Left lobe of liver (tissue), 2 donors: ENCODE data around the gene GTF2A1. TPM values are rescaled to one million over a fixed set of nuclear protein-coding genes. Genes with fewer than 3 reads are reported as not detected.
"Not testable (repeated sequence)": the region's sequence is repeated elsewhere in the genome, so short reads cannot be mapped to it uniquely, and the experiment has no call there.

ENCODE experiments used
- ATAC-seq: fragments of 200-7000 bp; cut with Tn5 transposase; one replicate; pipeline ENCODE4 v1.9.1; 2020; ENCODE audit warnings: mild to moderate bottlenecking, moderate library complexity
- DNase-seq: peaks from one replicate; pipeline ENCODE4 v3.0.0-alpha.2; 2020; ENCODE audit warnings: low spot score
- total RNA-seq: library from RNA; stranded (reverse); gene quantifications from one replicate; pipeline ENCODE4 v1.2.1, GENCODE V29; 2021
- donor health status: DM: no; HTN: no; CAD: no; lungs with moderate emphysema.
- donor health status: DM: no; HTN: yes; CAD: no.

Gene GTF2A1
- total RNA-seq, 1 donor from 2014 or later: 11.1 TPM

DNA sequence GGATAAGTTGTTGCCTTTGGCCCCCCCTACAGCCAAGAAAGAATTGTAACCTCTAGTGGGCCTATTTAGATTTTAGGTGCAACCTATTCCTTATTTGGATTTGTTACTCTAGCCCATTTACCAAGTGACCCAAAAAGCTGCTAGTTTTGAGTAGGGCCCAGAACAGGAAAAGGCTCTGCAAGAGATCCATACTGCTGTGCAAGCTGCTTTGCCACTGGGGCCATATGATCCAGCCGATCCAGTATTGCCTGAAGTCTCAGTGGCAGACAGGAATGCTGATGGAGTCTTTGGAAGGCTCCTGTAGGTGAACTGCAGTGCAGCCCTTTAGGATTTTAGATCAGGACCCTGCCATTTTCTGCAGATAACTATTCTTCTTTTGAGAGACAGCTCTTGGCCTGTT is 12.9 kb upstream of the GTF2A1 start:
- ATAC-seq: no peak

DNA sequence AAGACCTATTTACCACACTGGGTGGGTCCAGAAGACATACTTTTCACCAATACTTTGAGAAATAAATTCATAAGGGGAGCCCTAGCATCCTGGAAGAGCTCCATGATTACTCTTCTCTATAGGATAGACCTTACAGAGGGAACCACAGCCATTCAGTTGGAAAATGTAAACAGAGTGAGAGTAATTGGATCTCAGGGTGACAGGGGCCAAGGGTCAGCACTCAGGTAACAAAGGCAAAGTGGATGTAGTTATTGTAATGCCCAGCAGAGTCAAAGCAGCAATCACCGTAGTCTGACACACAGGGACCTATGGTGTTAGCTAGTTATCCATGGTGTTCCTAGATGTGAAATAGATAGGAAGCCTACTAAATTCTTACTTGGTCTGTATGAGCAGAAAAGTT is 10.8 kb upstream of the GTF2A1 start:
- no peak for ATAC-seq

More for the DNA sequence above, 12.9 kb upstream of the GTF2A1 start:
- no peak for DNase-seq

DNA sequence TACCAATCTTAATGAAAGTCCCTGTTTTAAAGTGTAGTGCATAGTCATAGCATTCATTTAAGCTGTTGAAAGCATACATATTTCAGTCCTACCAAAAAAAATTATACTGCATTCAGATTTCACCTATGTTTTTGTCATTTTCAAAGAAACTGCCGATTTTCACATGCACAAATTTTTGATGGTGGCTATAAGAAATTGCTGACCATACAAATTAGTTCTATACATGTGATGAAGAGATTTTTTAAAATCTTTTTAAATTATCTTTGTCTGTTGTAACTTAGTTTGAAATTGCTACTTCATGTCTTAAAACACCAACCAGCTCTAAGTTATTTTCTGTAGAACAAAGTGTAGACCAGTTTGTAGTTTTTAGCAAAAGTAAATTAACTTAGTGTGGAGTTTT is 3.5 kb upstream of the GTF2A1 start:
- ATAC-seq (no peak), DNase-seq (no peak)

More for the DNA sequence above, 10.8 kb upstream of the GTF2A1 start:
- no peak for DNase-seq

GRCh38 chr14:81223788-81224187 is 3.0 kb upstream of the GTF2A1 start:
- ATAC-seq, DNase-seq: not testable (repeated sequence)

- ATAC-seq (no peak), DNase-seq (no peak)
These were observed 1.9 kb upstream of the GTF2A1 start for GRCh38 chr14:81222691-81223090.

GRCh38 chr14:81222126-81222525 is 1.4 kb upstream of the GTF2A1 start:
- DNase-seq (no peak), ATAC-seq (no peak)

DNA sequence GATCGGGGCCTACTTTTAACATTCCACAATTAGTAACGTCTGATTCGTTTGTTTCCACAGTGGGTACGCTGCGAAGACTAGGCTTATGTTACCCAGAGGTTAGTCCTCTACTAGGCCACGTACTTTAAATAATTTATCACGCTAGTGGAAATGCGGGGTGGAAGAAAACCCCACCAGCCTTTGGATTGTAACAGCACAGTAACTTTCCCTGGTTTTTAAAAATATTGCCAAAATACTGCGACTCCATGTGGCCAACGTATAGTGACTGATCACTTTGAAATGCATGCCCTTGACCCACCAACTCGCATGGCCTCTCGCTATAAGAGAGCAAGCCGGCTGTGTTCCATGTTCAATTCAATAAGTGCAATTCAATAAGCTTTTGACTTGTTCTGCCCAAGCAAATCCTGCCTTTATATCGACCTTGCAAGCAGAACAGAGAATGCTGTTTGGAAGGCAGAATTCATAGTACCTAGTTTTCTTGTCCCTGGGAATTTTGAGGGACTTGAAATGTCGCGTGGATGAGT is 882 bp upstream of the GTF2A1 start:
- ATAC-seq (no peak), DNase-seq (no peak)

DNA sequence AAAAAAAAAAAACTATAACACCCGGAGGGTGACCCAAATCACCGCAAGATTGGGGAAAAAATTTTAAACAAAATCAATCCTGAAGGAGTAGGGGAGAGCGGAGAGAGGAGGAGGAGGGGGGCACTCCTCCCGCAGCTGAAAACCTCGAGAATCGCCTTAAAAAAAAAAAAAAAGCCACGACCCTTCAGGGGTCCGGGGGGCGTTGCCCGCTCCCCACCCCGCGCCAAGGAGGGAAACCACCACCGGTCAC is 254 bp downstream of the GTF2A1 start:
- DNase-seq (no peak), ATAC-seq (no peak)

- peak; percentile 56 for DNase-seq
- ATAC-seq: peak; percentile 0
These were observed 790 bp downstream of the GTF2A1 start for GRCh38 chr14:81219759-81220579.

- DNase-seq (peak; percentile 94), ATAC-seq (peak; percentile 71)
These were observed 1.5 kb downstream of the GTF2A1 start for GRCh38 chr14:81219210-81219758.

GRCh38 chr14:81211844-81212243 is 8.9 kb downstream of the GTF2A1 start:
- peak; percentile 91 for ATAC-seq
- DNase-seq: peak; percentile 55

DNA sequence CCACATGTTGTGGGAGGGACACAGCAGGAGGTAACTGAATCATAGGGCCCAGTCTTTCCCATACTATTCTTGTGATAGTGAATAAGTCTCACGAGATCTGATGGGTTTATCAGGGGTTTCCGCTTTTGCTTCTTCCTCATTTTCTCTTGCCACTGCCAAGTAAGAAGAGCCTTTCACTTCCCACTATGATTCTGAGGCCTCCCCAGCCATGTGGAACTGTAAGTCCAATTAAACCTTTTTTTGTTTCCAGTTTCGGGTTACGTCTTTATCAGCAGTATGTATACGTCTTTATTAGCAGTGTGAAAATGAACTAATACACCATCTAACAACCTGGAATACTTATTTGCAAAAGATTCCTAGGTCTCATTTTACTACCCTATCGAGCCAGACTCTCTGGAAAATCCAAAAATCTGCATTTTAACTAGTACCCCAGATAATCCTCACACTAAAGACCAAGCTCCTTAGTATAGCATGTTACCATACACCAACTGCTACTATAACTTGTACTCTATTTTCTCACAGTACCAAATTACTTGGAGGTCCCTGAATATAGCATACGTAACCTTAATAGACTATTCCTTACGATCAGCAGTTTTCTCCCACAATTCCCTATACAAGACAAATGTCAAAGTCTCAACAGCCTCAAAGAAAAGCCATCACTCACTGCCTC is 11.5 kb downstream of the GTF2A1 start:
- ATAC-seq (no peak), DNase-seq (no peak)

- DNase-seq: peak; percentile 90
- ATAC-seq: peak; percentile 80
These were observed 12.3 kb downstream of the GTF2A1 start for GRCh38 chr14:81208489-81208888.

DNA sequence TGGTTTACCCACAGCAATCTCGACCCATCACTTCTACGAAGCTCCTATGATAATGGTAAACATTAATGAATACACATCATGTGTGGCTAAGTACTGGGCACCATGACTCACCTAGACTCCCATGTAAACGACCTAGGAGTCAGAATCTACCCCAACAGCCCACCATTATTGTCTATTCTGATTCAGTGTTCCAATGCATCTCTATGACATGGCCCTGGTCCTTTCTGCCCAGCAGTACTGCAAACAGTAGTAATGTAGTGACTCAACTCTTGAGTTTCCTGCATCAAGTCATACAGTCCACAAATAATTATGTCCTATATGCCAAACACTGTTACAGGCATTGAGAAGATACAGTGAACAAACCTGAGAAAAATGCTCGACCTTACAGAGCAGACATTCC is 14.6 kb downstream of the GTF2A1 start:
- ATAC-seq: no peak

DNA sequence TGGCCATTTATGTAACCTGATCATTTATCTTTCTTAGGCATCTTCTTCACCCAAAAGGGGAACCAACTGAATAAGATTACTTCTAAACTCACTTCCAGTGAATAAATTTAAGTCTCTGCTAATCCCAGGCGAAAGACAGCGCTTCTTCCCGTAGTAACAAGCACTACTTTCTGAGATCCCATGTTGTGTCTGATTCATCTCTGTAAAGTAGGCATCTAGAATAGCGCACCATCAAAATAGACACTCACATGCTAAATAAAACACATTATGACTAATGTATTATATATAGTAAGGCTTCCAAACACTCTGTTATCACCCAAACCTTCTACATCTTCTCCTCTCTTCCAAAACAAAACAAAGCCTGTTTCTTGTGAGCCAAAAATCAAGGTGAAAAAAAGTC is 15.1 kb downstream of the GTF2A1 start:
- ATAC-seq: no peak
- no peak for DNase-seq

More for the DNA sequence above, 14.6 kb downstream of the GTF2A1 start:
- DNase-seq: no peak

GRCh38 chr14:81200054-81200453 is 20.7 kb downstream of the GTF2A1 start:
- ATAC-seq: no peak
- no peak for DNase-seq

GRCh38 chr14:81199084-81199483 is 21.7 kb downstream of the GTF2A1 start:
- DNase-seq (no peak), ATAC-seq (no peak)

- DNase-seq (no peak), ATAC-seq (peak; percentile 71)
These were observed 22.1 kb downstream of the GTF2A1 start for GRCh38 chr14:81198651-81199050.

DNA sequence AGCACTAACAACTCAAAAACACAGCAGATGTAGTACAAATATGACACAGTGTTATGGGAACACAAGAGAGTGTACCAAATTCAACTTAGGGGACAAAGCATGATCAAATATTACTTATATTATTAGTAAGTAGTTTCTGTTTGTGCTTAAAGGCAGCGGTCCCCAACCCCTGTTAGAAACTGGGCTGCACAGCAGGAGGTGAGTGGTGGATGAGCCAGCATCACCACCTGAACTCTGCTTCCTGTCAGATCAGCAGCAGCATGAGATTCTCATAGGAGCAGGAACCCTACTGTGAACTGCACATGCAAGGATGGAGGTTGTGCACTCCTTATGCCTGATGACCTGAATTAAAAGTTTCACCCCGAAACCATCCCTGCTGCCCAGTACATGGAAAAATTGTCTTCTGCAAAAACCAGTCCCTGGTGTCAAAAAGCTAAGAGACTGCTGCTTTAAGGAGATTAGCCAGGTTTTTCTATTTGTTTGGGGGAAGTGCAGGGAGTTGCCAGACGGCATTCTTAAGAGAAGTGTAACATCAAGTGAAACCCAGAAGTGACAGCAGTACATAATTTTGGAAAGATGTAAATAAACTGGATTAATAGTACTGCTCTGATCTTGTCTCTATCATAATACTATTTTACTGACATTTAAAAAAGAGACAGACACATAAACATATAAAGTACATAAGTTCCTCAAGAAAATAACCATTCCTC is 26.7 kb downstream of the GTF2A1 start:
- ATAC-seq (no peak), DNase-seq (no peak)

DNA sequence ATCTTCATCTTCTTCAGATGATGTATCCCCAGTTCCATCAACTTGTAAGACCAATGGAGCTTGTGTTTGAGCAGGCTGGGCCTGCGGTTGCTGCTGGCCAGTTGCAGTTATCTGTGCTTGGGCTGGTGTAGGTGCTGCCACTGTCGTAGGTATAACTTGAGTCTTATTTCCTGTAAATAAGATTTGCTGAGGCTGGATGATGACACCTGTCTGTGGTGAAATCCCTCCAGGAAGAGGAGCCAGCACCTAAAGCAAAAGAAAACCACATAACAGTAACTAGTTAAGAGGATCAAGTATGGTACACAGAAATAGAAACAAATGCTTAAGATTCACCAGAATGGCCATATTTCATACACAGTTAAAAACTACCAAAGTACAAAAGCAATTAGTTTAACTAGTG is 28.2 kb downstream of the GTF2A1 start:
- DNase-seq (no peak), ATAC-seq (no peak)

DNA sequence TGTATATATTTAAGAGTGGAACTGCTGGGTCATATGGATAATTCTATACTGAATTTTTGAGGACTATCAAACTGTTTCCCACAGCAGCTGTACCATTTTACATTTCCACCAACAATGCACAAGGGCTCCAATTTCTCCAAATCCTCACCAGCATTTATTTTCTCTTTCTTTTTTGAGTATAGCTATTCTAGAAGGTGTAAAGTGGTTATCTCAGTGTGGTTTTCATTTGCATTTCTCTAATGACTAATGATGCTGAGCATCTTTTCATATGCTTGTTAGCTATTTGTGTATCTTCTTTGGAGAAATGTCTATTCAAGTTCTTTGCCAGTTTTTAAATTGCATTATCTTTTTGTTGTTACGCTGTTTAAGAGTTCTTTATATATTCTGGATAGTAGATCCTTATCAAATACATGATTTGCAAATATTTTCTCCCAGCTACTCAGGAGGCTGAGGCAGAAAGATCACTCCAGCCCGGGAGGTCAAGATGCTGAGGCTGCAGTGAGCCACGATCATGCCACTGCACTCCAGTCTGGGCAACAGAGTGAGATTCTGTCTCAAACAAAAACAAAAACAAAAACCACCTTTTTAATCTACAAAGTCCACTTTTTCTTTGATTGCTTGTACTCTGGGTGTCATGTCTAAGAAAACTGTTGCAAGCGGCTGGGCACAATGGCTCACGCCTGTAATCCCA is 32.8 kb downstream of the GTF2A1 start:
- no peak for ATAC-seq
- DNase-seq: no peak
